GM10248 (cell line): Measurements from ENCODE around the gene CREB3.

Experiments
- CTCF ChIA-PET: fragments of 300-600 bp; sonication (Branson Sonifier 250); formaldehyde crosslinking; extraction: SDS; loops from one replicate; lab custom pipeline; 2021; ENCODE audit warnings: antibody characterized with exemption; lab: Yijun Ruan, JAX
- POLR2A ChIA-PET: fragments of 350-650 bp; sonication (Branson Sonifier 250); formaldehyde crosslinking; extraction: SDS; loops from one replicate; lab custom pipeline; 2020; ENCODE audit warnings: antibody characterized with exemption; lab: Yijun Ruan, JAX
- DNase-seq: peaks from one replicate; pipeline ENCODE4 v3.0.0; 2012; ENCODE audit errors: extremely low spot score
- TF ChIP-seq, protein P1 (sequence below): IDR thresholded peaks from 2 replicates; pipeline ENCODE4 v1.5.1; 2012; ENCODE audit warnings: mild to moderate bottlenecking, low read depth; ENCODE audit errors: extremely low read depth, missing control alignments, control extremely low read depth

CREB3 gene

DNA sequence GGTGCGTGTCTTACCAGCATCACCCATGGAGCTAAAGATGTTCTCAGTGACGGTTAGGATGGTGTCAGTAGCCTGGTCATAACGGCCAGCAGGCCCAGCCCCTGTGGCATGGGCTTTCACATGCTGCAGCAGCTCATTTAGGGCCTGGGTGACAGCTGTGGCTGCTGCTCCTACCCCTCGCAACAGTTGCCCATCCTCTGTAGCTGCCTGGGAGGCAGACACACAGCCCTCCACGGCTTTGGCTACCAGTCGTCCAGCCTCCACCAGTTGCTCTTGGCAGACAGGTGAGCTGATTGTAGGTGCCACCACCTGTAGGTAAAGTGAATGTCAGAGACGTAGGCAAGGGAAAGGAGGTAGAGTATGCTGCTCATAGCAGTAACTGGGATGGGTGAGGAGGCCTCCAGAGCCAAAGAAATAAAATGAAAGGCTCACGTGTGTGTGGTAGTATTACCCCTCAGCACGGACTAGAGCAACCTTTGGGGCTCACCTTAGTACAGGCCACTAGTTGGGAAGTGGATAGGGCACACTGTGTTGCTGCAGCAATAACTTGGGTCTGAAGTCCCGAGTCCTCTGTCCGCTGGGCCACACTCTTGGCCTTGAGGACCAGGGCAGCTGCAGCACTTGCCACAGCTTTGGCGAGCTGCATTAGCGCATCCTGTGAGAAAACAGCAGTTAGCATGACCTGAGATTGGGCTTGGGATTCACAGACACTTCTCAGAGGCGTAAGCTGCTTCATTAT lies 15.2 kb upstream of the CREB3 start:
- CTCF ChIA-PET = interaction anchor here (1.0 to 19.1 kb wide), 6 partner anchors 12 to 113 kb away, joined by 3 to 224 read pairs (median 4); partner anchors contain the start of genes CREB3 and TLN1
- no peak for DNase-seq
- POLR2A ChIA-PET = no interaction called here
- TF ChIP-seq, protein P1, sequence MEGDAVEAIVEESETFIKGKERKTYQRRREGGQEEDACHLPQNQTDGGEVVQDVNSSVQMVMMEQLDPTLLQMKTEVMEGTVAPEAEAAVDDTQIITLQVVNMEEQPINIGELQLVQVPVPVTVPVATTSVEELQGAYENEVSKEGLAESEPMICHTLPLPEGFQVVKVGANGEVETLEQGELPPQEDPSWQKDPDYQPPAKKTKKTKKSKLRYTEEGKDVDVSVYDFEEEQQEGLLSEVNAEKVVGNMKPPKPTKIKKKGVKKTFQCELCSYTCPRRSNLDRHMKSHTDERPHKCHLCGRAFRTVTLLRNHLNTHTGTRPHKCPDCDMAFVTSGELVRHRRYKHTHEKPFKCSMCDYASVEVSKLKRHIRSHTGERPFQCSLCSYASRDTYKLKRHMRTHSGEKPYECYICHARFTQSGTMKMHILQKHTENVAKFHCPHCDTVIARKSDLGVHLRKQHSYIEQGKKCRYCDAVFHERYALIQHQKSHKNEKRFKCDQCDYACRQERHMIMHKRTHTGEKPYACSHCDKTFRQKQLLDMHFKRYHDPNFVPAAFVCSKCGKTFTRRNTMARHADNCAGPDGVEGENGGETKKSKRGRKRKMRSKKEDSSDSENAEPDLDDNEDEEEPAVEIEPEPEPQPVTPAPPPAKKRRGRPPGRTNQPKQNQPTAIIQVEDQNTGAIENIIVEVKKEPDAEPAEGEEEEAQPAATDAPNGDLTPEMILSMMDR = no peak

DNA sequence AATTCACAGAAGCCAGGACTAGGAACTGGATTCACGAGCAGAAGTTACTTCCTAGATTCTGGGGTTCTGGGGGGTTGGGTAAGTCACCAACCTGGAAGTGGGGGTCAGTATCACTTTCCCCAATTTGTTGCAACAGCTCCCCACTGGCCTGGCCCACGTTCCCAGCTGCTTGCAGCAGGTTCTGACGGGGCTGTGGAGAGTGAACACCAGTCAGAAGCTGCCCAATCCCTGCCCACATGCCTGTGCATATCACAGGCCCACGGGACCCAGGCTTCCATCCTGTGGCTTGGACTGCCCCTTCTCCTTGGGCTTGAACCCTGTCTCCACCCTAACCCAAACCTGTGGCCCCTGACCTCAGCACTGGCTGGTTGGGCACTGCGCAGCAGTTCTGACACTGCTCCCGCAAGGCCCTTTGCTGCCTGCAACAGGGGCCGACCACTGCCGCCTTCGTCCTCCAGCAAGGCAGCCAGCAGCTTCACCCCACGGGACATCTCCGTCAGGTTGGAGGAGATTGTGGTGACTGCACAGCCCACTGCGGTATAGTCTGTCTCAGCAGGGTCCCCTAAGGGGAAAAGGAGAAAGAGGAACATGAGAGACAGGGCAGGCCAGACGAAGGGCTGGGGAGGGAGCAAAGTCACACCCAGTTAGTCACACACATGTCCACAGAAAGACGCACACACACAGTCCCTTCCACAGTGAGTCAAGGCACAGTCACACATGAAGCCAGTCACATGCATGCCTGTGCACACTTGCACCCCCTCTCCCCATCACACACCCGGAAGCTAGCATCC lies 13.6 kb upstream of the CREB3 start:
- ChIA-PET CTCF (interaction anchor here (8.5 to 19.1 kb wide), 2 partner anchors 11 to 23 kb away, joined by 72 to 224 read pairs; partner anchors contain the start of genes CREB3 and TLN1), POLR2A (no interaction called here)
- TF ChIP-seq, protein P1 = no peak
- no peak for DNase-seq

DNA sequence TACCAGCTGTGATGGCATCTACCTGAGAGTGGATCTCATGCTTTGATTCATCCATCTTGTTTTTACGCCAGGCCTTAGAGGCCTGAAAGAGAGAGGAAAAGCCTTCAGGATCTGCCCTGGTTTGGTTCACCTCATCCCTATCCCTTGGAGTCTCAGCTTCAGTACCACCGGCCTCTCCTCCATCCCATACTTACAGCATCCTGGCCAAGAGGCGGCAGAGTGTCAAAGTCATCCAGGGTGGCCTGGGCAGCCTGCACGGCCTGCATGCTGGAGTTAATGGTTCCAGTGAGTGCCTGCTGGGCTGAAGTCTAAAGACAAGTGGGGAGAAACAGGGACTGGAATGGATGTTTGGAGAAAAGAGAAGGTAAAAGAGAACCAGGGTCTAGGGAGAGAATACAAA lies 12.9 kb upstream of the CREB3 start:
- ChIA-PET CTCF (interaction anchor here (8.5 to 19.1 kb wide), 2 partner anchors 10 to 23 kb away, joined by 72 to 224 read pairs; partner anchors contain the start of genes CREB3 and TLN1), POLR2A (no interaction called here)
- DNase-seq = no peak
- TF ChIP-seq, protein P1 = no peak

DNA sequence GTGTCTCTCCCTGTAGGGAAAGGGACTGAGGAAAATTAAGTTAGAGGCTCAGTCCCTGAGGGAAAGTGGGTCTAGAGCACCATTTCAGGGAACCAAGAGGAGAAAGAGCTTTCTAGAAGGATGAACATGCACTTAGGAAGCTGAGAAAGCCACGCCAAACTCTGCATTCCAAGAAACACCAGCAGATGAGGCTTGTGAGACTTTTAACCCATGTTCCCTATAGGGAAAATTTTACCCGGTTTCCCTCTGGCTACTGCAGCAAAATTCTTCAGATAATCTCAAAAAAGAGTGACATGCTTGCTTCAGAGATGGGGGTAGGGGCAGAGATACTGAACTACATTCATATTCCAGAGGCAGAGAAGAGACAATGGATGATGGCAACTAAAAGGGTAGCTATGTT lies 9.0 kb upstream of the CREB3 start:
- ChIA-PET CTCF (interaction anchor here (1.5 to 11.0 kb wide), 2 partner anchors 23 to 27 kb away, joined by 3 to 130 read pairs; no protein-coding TSS in a partner anchor), POLR2A (interaction anchor here (0.7 kb wide), 1 partner anchor 30 kb away, joined by 3 read pairs; no protein-coding TSS in a partner anchor)
- no peak for DNase-seq
- TF ChIP-seq, protein P1 = no peak

DNA sequence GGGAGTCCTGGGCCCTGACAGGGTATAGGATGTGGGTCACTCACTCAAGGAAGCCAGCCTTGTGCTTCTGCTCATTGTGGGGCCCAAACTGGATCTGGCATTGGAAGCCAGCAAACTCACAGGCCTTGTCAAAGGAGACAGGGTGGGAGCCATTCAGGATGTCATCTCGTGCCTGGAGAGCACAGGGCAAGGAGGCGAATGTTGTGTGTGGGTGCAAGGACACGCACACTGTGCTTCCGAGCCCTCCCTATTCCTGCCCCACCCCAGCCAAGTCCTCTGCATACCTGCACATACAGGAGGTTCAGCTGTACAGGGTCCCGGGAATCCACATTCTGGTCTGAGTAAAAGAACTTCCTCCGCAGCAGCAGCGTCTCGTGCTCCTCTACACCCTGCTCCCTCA lies 8.6 kb upstream of the CREB3 start:
- ChIA-PET POLR2A (no interaction called here), CTCF (interaction anchor here (1.0 to 11.0 kb wide), 4 partner anchors 18 to 28 kb away, joined by 3 to 134 read pairs (median 66); partner anchors contain the start of genes GBA2 and RGP1)
- TF ChIP-seq, protein P1 = no peak

DNA sequence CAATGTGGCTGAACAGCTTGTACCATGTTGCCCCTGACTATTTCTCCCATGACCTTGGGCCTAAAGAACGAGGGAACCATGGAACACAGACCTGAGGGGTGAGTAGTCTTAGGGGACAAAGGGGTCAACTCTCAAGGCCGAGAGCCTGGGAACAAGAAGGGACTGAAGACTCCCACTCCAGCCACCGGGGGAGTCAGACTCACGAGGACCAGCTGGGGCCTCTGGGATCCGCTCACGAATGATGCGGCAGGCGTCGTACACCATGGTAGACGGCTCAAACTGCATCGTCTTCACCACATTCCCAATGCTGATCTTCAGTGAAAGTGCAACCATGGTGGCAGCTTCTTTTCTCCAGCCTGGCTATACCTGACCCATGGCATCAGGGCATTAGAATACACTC lies 7.1 kb upstream of the CREB3 start:
- POLR2A ChIA-PET = interaction anchor here (1.7 kb wide), 1 partner anchor 29 kb away, joined by 4 read pairs; no protein-coding TSS in a partner anchor
- CTCF ChIA-PET = interaction anchor here (0.9 to 11.0 kb wide), 7 partner anchors 11 to 826 kb away, joined by 3 to 134 read pairs (median 5); partner anchors contain the start of genes GBA2 and RGP1
- TF ChIP-seq, protein P1 = no peak
- DNase-seq = no peak

More for the DNA sequence above, 8.6 kb upstream of the CREB3 start:
- no peak for DNase-seq
